Esophagus squamous epithelium (tissue), 4 donors: ENCODE results near the gene ZNF660.

Experiments used
- CTCF ChIP-seq, 6 experiments: fragments of 450-650 bp in 4 of 6; fragments of 200-600 bp in 2 of 6; sonication (generic) in 2 of 6; IDR thresholded peaks; one replicate each; pipeline ENCODE4 v1.5.1; 2016 to 2019; ENCODE audit warnings: antibody characterized with exemption in 6 of 6, mild to moderate bottlenecking in 4 of 6, moderate library complexity in 4 of 6
- POLR2A ChIP-seq, 4 donors: fragments of 450-650 bp; IDR thresholded peaks; one replicate each; pipeline ENCODE4 v1.6.1; 2017; ENCODE audit warnings: antibody characterized with exemption in 4 of 4, mild to moderate bottlenecking in 4 of 4, moderate library complexity in 3 of 4

GRCh38 chr3:44647771-44648170 is 63.0 kb downstream of the ZNF660 start:
- TF ChIP-seq CTCF (IDR thresholded peaks at IDR 0.05) (no peak), POLR2A (IDR thresholded peaks at IDR 0.05) (no peak)
